Astrocyte (in vitro differentiated cells and primary cell): ENCODE data around the gene SOX15. TPM values are rescaled to one million over a fixed set of nuclear protein-coding genes. Genes with fewer than 3 reads are reported as not detected.

Experiments used
- DNase-seq: peaks from one replicate; pipeline ENCODE4 v3.0.0-alpha.2; 2010; ENCODE audit warnings: low read depth
- FAIRE-seq: peaks from 2 replicates; lab custom pipeline; 2011; peaks lifted over from hg19 to GRCh38; lab: Jason Lieb, UNC
- H2AFZ ChIP-seq: 2 replicates; pipeline ENCODE4 v1.6.0; 2012; ENCODE audit warnings: low read depth, low read length, inconsistent platforms
- H3K27ac ChIP-seq: 2 replicates; pipeline ENCODE4 v1.5.1; 2011; ENCODE audit warnings: low read depth, low read length, inconsistent platforms
- H3K27me3 ChIP-seq: 2 replicates; pipeline ENCODE4 v1.6.0; 2011; ENCODE audit warnings: low read length, inconsistent platforms; ENCODE audit not compliant: insufficient read depth
- H3K36me3 ChIP-seq: 2 replicates; pipeline ENCODE4 v1.5.1; 2011; ENCODE audit warnings: low read length, inconsistent platforms; ENCODE audit not compliant: insufficient read depth
- H3K4me1 ChIP-seq: 2 replicates; pipeline ENCODE4 v1.5.1; 2011; ENCODE audit warnings: low read length, inconsistent platforms; ENCODE audit not compliant: insufficient read depth
- H3K4me2 ChIP-seq: 2 replicates; pipeline ENCODE4 v1.6.0; 2012; ENCODE audit warnings: low read length, inconsistent platforms
- H3K4me3 ChIP-seq: 2 replicates; pipeline ENCODE4 v1.5.1; 2011; ENCODE audit warnings: low read depth, mild to moderate bottlenecking, low read length, inconsistent platforms; ENCODE audit not compliant: insufficient read depth
- H3K79me2 ChIP-seq: 2 replicates; pipeline ENCODE4 v1.6.0; 2012; ENCODE audit warnings: mild to moderate bottlenecking, low read length, inconsistent platforms; ENCODE audit not compliant: insufficient read depth
- H3K9ac ChIP-seq: 2 replicates; pipeline ENCODE4 v1.6.0; 2012; ENCODE audit warnings: mild to moderate bottlenecking, low read length, inconsistent platforms
- H3K9me3 ChIP-seq: 2 replicates; pipeline ENCODE4 v1.5.1; 2012; ENCODE audit warnings: low read depth, mild to moderate bottlenecking, low read length, inconsistent platforms; ENCODE audit not compliant: insufficient read depth
- H4K20me1 ChIP-seq: 2 replicates; pipeline ENCODE4 v1.6.0; 2012; ENCODE audit warnings: low read length, inconsistent platforms; ENCODE audit not compliant: insufficient read depth
- H3K27ac Mint-ChIP-seq: one replicate; pipeline ENCODE4 v1.8.0; 2021; ENCODE audit warnings: mild to moderate bottlenecking, mixed read lengths; ENCODE audit not compliant: unreplicated experiment
- H3K27me3 Mint-ChIP-seq: one replicate; pipeline ENCODE4 v1.8.0; 2021; ENCODE audit warnings: low read depth, mixed read lengths; ENCODE audit not compliant: unreplicated experiment
- H3K36me3 Mint-ChIP-seq: one replicate; pipeline ENCODE4 v1.8.0; 2021; ENCODE audit warnings: low read depth, mixed read lengths; ENCODE audit not compliant: unreplicated experiment
- H3K4me1 Mint-ChIP-seq: one replicate; pipeline ENCODE4 v1.8.0; 2021; ENCODE audit warnings: low read depth, mixed read lengths; ENCODE audit not compliant: unreplicated experiment
- H3K4me3 Mint-ChIP-seq: one replicate; pipeline ENCODE4 v1.8.0; 2021; ENCODE audit warnings: mild to moderate bottlenecking, moderate library complexity, mixed read lengths; ENCODE audit not compliant: unreplicated experiment
- H3K9me3 Mint-ChIP-seq: one replicate; pipeline ENCODE4 v1.8.0; 2021; ENCODE audit warnings: mild to moderate bottlenecking, mixed read lengths; ENCODE audit not compliant: unreplicated experiment
- CTCF ChIP-seq: IDR thresholded peaks from 2 replicates; pipeline ENCODE4 v1.5.1; 2011; ENCODE audit warnings: low read depth, mild to moderate bottlenecking, inconsistent platforms, low read length, moderate library complexity; ENCODE audit not compliant: insufficient read depth
- EZH2 ChIP-seq: IDR thresholded peaks from 2 replicates; pipeline ENCODE4 v1.6.1; 2012; ENCODE audit warnings: mild to moderate bottlenecking, low read length, inconsistent platforms; ENCODE audit not compliant: insufficient read depth
- total RNA-seq: library from RNA; stranded (reverse); gene quantifications from 2 replicates; pipeline ENCODE4 v1.2.1, GENCODE V29; 2021

Gene SOX15
- total RNA-seq, 1 donor from 2014 or later = 4.0 TPM

GRCh38 chr17:7549401-7550055 lies 40.4 kb downstream of the SOX15 start:
- Mint-ChIP-seq H3K27ac (peak overlapping the region; percentile 27), H3K27me3 (peaks cover 24% of the 10 kb centered on the region), H3K4me1 (no peaks in the 10 kb centered on the region), H3K4me3 (peak overlapping the region; percentile 76), H3K36me3 (no peaks in the 10 kb centered on the region), H3K9me3 (peaks cover 3% of the 10 kb centered on the region)
- Histone ChIP-seq H2AFZ (peak overlapping the region; percentile 94), H3K79me2 (no peaks in the 10 kb centered on the region), H3K4me1 (peaks cover 11% of the 10 kb centered on the region), H3K4me3 (peak overlapping the region; percentile 74), H3K9ac (peak overlapping the region; percentile 69), H3K27ac (no peak overlapping the region), H3K36me3 (no peaks in the 10 kb centered on the region), H3K9me3 (no peaks in the 10 kb centered on the region), H3K4me2 (peak overlapping the region; percentile 95), H4K20me1 (no peaks in the 10 kb centered on the region), H3K27me3 (no peaks in the 10 kb centered on the region)
- TF ChIP-seq CTCF (no peak), EZH2 (no peak)
- DNase-seq (no peak), FAIRE-seq (no peak)

- peaks cover 29% of the 10 kb centered on the region for H3K27me3 Mint-ChIP-seq
- H3K4me1 ChIP-seq = peaks cover 11% of the 10 kb centered on the region
- peak within 1 kb of the TSS; percentile 94 for H2AFZ ChIP-seq
- no peaks in the 10 kb centered on the region for H4K20me1 ChIP-seq
- H3K9me3 Mint-ChIP-seq = peaks cover 3% of the 10 kb centered on the region
- H3K36me3 ChIP-seq = no peaks in the 10 kb centered on the region
- H3K4me1 Mint-ChIP-seq = no peaks in the 10 kb centered on the region
- peak within 1 kb of the TSS; percentile 76 for H3K4me3 Mint-ChIP-seq
- H3K27me3 ChIP-seq = no peaks in the 10 kb centered on the region
- H3K27ac ChIP-seq = peak within 1 kb of the TSS; percentile 19
- FAIRE-seq = no peak
- no peak for DNase-seq
- peak within 1 kb of the TSS; percentile 95 for H3K4me2 ChIP-seq
- H3K79me2 ChIP-seq = no peaks in the 10 kb centered on the region
- H3K9ac ChIP-seq = peak within 1 kb of the TSS; percentile 69
- H3K4me3 ChIP-seq = peak within 1 kb of the TSS; percentile 74
- H3K27ac Mint-ChIP-seq = peak within 1 kb of the TSS; percentile 58
- no peak for TF ChIP-seq EZH2
- no peak for TF ChIP-seq CTCF
- H3K9me3 ChIP-seq = no peaks in the 10 kb centered on the region
- no peaks in the 10 kb centered on the region for H3K36me3 Mint-ChIP-seq
Measured at GRCh38 chr17:7548585-7549400, 41.1 kb downstream of the SOX15 start, which contains the start of gene TNFSF12. TNFSF12 (plus strand) TSS chr17:7549058; CDS start chr17:7549154, 96 bp downstream.
